BLaER1 (cell line): ENCODE measurements around the gene UNKL.

Source experiments
- H3K27ac ChIP-seq: shearing (Covaris generic); formaldehyde crosslinking; 2 replicates; pipeline ENCODE4 v1.8.1; 2022
- H3K27me3 ChIP-seq: shearing (Covaris generic); formaldehyde crosslinking; 2 replicates; pipeline ENCODE4 v1.8.1; 2022
- H3K36me3 ChIP-seq: shearing (Covaris generic); formaldehyde crosslinking; 2 replicates; pipeline ENCODE4 v1.8.1; 2022
- H3K4me1 ChIP-seq: shearing (Covaris generic); formaldehyde crosslinking; 2 replicates; pipeline ENCODE4 v1.8.1; 2022
- H3K4me2 ChIP-seq: shearing (Covaris generic); formaldehyde crosslinking; 2 replicates; pipeline ENCODE4 v1.8.1; 2022
- H3K4me3 ChIP-seq: shearing (Covaris generic); formaldehyde crosslinking; 2 replicates; pipeline ENCODE4 v1.8.1; 2022
- H3K9ac ChIP-seq: shearing (Covaris generic); formaldehyde crosslinking; 2 replicates; pipeline ENCODE4 v1.8.1; 2022
- H3K9me3 ChIP-seq: shearing (Covaris generic); formaldehyde crosslinking; 2 replicates; pipeline ENCODE4 v1.8.1; 2022
- H4K20me1 ChIP-seq: shearing (Covaris generic); formaldehyde crosslinking; 2 replicates; pipeline ENCODE4 v1.8.1; 2022
- Cebpa-rat ChIP-seq: shearing (Covaris generic); IDR thresholded peaks from 2 replicates; pipeline ENCODE4 v1.8.1; 2022

UNKL gene

GRCh38 chr16:1432388-1433262 is 18.1 kb upstream of the UNKL start:
- TF ChIP-seq Cebpa-rat: no peak

GRCh38 chr16:1431497-1432270 is 17.2 kb upstream of the UNKL start:
- Histone ChIP-seq H3K4me1 (peaks cover 93% of the 10 kb centered on the region), H3K9ac (peak overlapping the region; percentile 74), H4K20me1 (no peaks in the 10 kb centered on the region)

More at GRCh38 chr16:1432388-1433262, 18.1 kb upstream of the UNKL start:
- Histone ChIP-seq H3K27me3 (no peaks in the 10 kb centered on the region), H3K27ac (peak overlapping the region; percentile 85), H3K4me2 (peak overlapping the region; percentile 91), H4K20me1 (no peaks in the 10 kb centered on the region), H3K4me3 (peak overlapping the region; percentile 61), H3K9me3 (no peaks in the 10 kb centered on the region), H3K9ac (peak overlapping the region; percentile 74), H3K36me3 (peaks cover 14% of the 10 kb centered on the region; the same call in 1 of the 2 replicates), H3K4me1 (peaks cover 97% of the 10 kb centered on the region)

GRCh38 chr16:1430759-1431496 is 16.4 kb upstream of the UNKL start, which contains the start of gene PERCC1:
TSS of gene PERCC1 (plus strand) at chr16:1431078. CDS start at chr16:1432594, 1,516 bp downstream.
- H3K9me3 ChIP-seq: no peaks in the 10 kb centered on the region
- peaks cover 86% of the 10 kb centered on the region for H3K4me1 ChIP-seq
- H3K36me3 ChIP-seq: peaks cover 4% of the 10 kb centered on the region; the same call in 1 of the 2 replicates
- peak within 1 kb of the TSS; percentile 91 for H3K4me2 ChIP-seq
- H3K27me3 ChIP-seq: no peaks in the 10 kb centered on the region
- peak within 1 kb of the TSS; percentile 74 for H3K9ac ChIP-seq
- H3K4me3 ChIP-seq: peak within 1 kb of the TSS; percentile 61
- TF ChIP-seq Cebpa-rat: no peak
- H3K27ac ChIP-seq: peak within 1 kb of the TSS; percentile 85
- H4K20me1 ChIP-seq: no peaks in the 10 kb centered on the region

More at GRCh38 chr16:1431497-1432270, 17.2 kb upstream of the UNKL start:
- H3K9me3 ChIP-seq: no peaks in the 10 kb centered on the region
- H3K27me3 ChIP-seq: no peaks in the 10 kb centered on the region
- H3K36me3 ChIP-seq: peaks cover 6% of the 10 kb centered on the region; the same call in 1 of the 2 replicates
- peak overlapping the region; percentile 85 for H3K27ac ChIP-seq
- peak overlapping the region; percentile 91 for H3K4me2 ChIP-seq
- no peak for TF ChIP-seq Cebpa-rat
- peak overlapping the region; percentile 61 for H3K4me3 ChIP-seq

- Histone ChIP-seq H4K20me1 (no peaks in the 10 kb centered on the region), H3K4me1 (peaks cover 80% of the 10 kb centered on the region), H3K4me2 (peak overlapping the region; percentile 91), H3K36me3 (peaks cover 4% of the 10 kb centered on the region; the same call in 1 of the 2 replicates), H3K4me3 (peak overlapping the region; percentile 61), H3K27ac (peak overlapping the region; percentile 85), H3K9ac (peak overlapping the region; percentile 74), H3K27me3 (no peaks in the 10 kb centered on the region), H3K9me3 (no peaks in the 10 kb centered on the region)
- no peak for TF ChIP-seq Cebpa-rat
Measured at GRCh38 chr16:1430214-1430758, 15.8 kb upstream of the UNKL start.

GRCh38 chr16:1429631-1430030 is 15.1 kb upstream of the UNKL start:
- Histone ChIP-seq H3K27ac (peak overlapping the region; percentile 85), H3K9me3 (no peaks in the 10 kb centered on the region), H3K4me3 (no peak overlapping the region), H3K4me2 (peak overlapping the region; percentile 91), H3K36me3 (no peaks in the 10 kb centered on the region), H3K27me3 (no peaks in the 10 kb centered on the region), H4K20me1 (no peaks in the 10 kb centered on the region), H3K9ac (peak overlapping the region; percentile 74), H3K4me1 (peaks cover 73% of the 10 kb centered on the region)
- no peak for TF ChIP-seq Cebpa-rat

- Histone ChIP-seq H3K4me2 (peak overlapping the region; percentile 91), H3K4me1 (peaks cover 70% of the 10 kb centered on the region), H4K20me1 (no peaks in the 10 kb centered on the region), H3K27me3 (no peaks in the 10 kb centered on the region), H3K4me3 (no peak overlapping the region), H3K36me3 (no peaks in the 10 kb centered on the region), H3K27ac (peak overlapping the region; percentile 85), H3K9ac (0 out of 2 replicates have a peak overlapping the region, but pooled peaks have one; percentile 74), H3K9me3 (no peaks in the 10 kb centered on the region)
- TF ChIP-seq Cebpa-rat: no peak
Measured at GRCh38 chr16:1429012-1429411, 14.5 kb upstream of the UNKL start.

GRCh38 chr16:1428511-1428910 is 14.0 kb upstream of the UNKL start:
- peaks cover 65% of the 10 kb centered on the region for H3K4me1 ChIP-seq
- H3K36me3 ChIP-seq: no peaks in the 10 kb centered on the region
- no peak overlapping the region for H3K9ac ChIP-seq
- no peak overlapping the region for H3K4me3 ChIP-seq
- H3K4me2 ChIP-seq: peak overlapping the region; percentile 91
- H3K27ac ChIP-seq: peak overlapping the region; percentile 85
- TF ChIP-seq Cebpa-rat: no peak
- H4K20me1 ChIP-seq: no peaks in the 10 kb centered on the region
- no peaks in the 10 kb centered on the region for H3K9me3 ChIP-seq
- H3K27me3 ChIP-seq: no peaks in the 10 kb centered on the region

- TF ChIP-seq Cebpa-rat: no peak
- H3K27me3 ChIP-seq: no peaks in the 10 kb centered on the region
- no peaks in the 10 kb centered on the region for H3K9me3 ChIP-seq
- no peaks in the 10 kb centered on the region for H4K20me1 ChIP-seq
- no peak overlapping the region for H3K9ac ChIP-seq
- peak overlapping the region; percentile 91 for H3K4me2 ChIP-seq
- H3K36me3 ChIP-seq: no peaks in the 10 kb centered on the region
- H3K4me1 ChIP-seq: peaks cover 58% of the 10 kb centered on the region
- peak overlapping the region; percentile 85 for H3K27ac ChIP-seq
- H3K4me3 ChIP-seq: no peak overlapping the region
Measured at GRCh38 chr16:1427473-1428461, 13.3 kb upstream of the UNKL start.
